Right cardiac atrium (tissue), 5 donors: ENCODE data around the gene DOK6. TPM values are rescaled to one million over a fixed set of nuclear protein-coding genes. Genes with fewer than 3 reads are reported as not detected.
A peak's percentile ranks its signal among the peaks of the same experiment; 100 is the strongest.
"Not testable (repeated sequence)": the region's sequence is repeated elsewhere in the genome, so short reads cannot be mapped to it uniquely, and the experiment has no call there.

Source experiments
- ATAC-seq, 2 donors: fragments of 200-7000 bp; cut with Tn5 transposase; one replicate each; pipeline versions ENCODE4 v1.8.0 to v1.9.1; 2020; ENCODE audit warnings: moderate library complexity in 2 of 2, mild to moderate bottlenecking in 1 of 2
- DNase-seq, 3 donors: peaks; one replicate each; pipeline ENCODE4 v3.0.0-alpha.2; 2020
- H3K27ac ChIP-seq: one replicate; pipeline ENCODE4 v1.5.1; 2013; ENCODE audit warnings: mild to moderate bottlenecking, low read length, control low read depth, moderate library complexity
- H3K27me3 ChIP-seq: one replicate; pipeline ENCODE4 v1.6.1; 2013; ENCODE audit not compliant: control insufficient read depth, insufficient read depth
- H3K4me1 ChIP-seq: one replicate; pipeline ENCODE4 v1.6.1; 2013; ENCODE audit warnings: low read length; ENCODE audit not compliant: control insufficient read depth, insufficient read depth
- H3K4me3 ChIP-seq: one replicate; pipeline ENCODE4 v1.5.1; 2013; ENCODE audit warnings: low read length, control low read depth
- H3K9me3 ChIP-seq: one replicate; pipeline ENCODE4 v1.6.1; 2013; ENCODE audit warnings: low read length; ENCODE audit not compliant: control insufficient read depth
- WGBS: extraction: QIAGEN DNeasy Blood & Tissue Kit; methylation state at CpG from one replicate; pipeline ENCODE4 v1.1.7; 2013; 5-methylcytosine and 5-hydroxymethylcytosine counted together
- intact Hi-C, 4 donors: fragments of 100-400 bp; cut with DNase I; formaldehyde crosslinking; loops; one replicate each; pipeline versions ENCODE4 v1.11.0 to v1.14.0; 2022 to 2023
- polyA plus RNA-seq: library from polyadenylated mRNA; stranded (reverse); fragments of 200-250 nt; gene quantifications from one replicate; pipeline ENCODE4 v1.2.3, GENCODE V29; 2013
- total RNA-seq, 4 donors: library from RNA; stranded (reverse); fragmentation: NEBNext Ultra II Directional; extraction: Animal tissue kit (Norgen Biotek cat#: 25700); gene quantifications; one replicate each; pipeline ENCODE4 v1.2.1, GENCODE V29; 2021
- donor health status: healthy with polysubstance abuse.
- donor health status: DM: no; HTN: yes; CAD: no.
- donor health status: DM: no; HTN: no; CAD: no.
- donor health status: DM: no; HTN: yes; CAD: no; lungs with severe emphysema.
- donor health status: DM: yes; HTN: yes; CAD: no.

Gene DOK6
- total and polyA plus RNA-seq, 5 donors: 3.9 to 12.4 (median 8.2) TPM

GRCh38 chr18:69655816-69656215 lies 255.1 kb downstream of the DOK6 start:
- DNase-seq: no peak
- Histone ChIP-seq H3K4me1 (no peaks in the 10 kb centered on the region), H3K27me3 (no peaks in the 10 kb centered on the region), H3K9me3 (no peaks in the 10 kb centered on the region), H3K4me3 (no peak overlapping the region), H3K27ac (no peak overlapping the region)
- intact Hi-C loops: no loop called here
- ATAC-seq: no peak

DNA sequence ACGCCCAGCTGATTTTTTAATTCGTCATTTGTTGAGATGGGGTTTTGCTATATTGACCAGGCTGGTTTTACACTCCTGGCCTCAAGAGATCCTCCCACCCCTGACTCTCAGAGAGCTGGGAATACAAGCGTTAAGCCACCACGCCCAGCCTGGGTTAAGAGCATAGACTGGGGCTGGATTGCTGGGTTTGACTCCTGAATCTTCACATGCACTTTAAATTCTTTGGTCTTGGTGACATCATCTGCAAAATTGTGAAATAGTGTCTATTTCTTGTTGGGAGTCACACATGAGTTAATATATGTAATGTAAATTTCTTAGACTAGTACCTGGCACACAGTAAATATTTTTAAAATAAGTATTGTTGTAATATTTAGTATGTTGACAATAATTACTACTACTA lies 257.4 kb downstream of the DOK6 start:
- DNase-seq (no peak), ATAC-seq (no peak)
- no peaks in the 10 kb centered on the region for H3K9me3 ChIP-seq
- no peak overlapping the region for H3K27ac ChIP-seq
- intact Hi-C loops: no loop called here
- H3K27me3 ChIP-seq: no peaks in the 10 kb centered on the region
- no peaks in the 10 kb centered on the region for H3K4me1 ChIP-seq
- H3K4me3 ChIP-seq: no peak overlapping the region
- WGBS: 96% methylated on average over 4 of the region's 4 CpGs

- Histone ChIP-seq H3K4me3 (no peak overlapping the region), H3K27me3 (no peaks in the 10 kb centered on the region), H3K27ac (no peak overlapping the region), H3K4me1 (no peaks in the 10 kb centered on the region), H3K9me3 (no peaks in the 10 kb centered on the region)
- no peak for DNase-seq
- intact Hi-C loops: no loop called here
- ATAC-seq: no peak
- WGBS: 67% methylated on average over 2 of the region's 2 CpGs
These were observed 258.0 kb downstream of the DOK6 start for GRCh38 chr18:69658685-69659084.

DNA sequence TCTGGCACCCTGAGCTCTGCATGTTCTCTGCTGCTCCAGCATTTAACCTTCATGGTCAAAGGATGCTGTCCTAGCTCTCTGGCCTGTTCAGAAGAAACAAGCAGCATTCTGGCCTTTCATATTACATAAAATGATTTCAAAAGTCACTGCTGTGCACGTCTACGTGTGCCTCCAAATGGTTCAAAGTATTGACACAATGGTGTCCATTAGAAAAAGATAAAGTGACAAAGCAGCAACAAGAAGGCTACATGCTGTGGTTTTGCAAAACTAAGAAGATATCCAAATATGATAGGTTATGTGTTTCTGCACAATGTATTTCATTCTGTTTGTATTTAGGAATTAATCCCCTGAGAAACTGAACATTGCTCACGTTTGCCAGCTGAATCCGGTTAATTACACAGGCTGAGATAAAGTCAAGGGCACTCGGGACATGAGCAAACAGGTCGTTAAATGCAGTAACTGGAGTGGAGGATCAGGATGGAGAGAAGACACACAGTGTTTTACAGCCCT lies 258.5 kb downstream of the DOK6 start:
- no peaks in the 10 kb centered on the region for H3K4me1 ChIP-seq
- intact Hi-C loops: no loop called here
- no peaks in the 10 kb centered on the region for H3K9me3 ChIP-seq
- no peak for ATAC-seq
- 24% methylated on average over 6 of the region's 6 CpGs for WGBS
- H3K27me3 ChIP-seq: no peaks in the 10 kb centered on the region
- no peak for DNase-seq
- no peak overlapping the region for H3K4me3 ChIP-seq
- no peak overlapping the region for H3K27ac ChIP-seq

DNA sequence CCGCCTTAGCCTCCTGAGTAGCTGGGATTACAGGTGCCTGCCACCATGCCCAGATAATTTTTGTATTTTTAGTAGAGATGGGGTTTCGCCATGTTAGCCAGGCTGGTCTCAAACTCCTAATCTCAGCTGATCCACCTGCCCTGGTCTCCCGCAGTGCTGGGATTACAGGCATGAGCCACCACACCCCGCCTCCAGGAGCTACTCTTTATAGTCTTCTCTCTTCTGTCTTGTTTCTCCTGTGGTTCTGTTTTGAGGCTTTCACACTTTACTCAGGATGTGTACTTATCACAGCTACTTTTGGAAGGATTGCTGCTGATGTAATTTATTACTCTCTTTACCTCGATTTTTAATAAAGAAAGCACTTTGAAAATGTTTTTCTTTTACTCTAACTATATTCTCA lies 261.4 kb downstream of the DOK6 start:
- intact Hi-C loops, ATAC-seq: not testable (repeated sequence)

DNA sequence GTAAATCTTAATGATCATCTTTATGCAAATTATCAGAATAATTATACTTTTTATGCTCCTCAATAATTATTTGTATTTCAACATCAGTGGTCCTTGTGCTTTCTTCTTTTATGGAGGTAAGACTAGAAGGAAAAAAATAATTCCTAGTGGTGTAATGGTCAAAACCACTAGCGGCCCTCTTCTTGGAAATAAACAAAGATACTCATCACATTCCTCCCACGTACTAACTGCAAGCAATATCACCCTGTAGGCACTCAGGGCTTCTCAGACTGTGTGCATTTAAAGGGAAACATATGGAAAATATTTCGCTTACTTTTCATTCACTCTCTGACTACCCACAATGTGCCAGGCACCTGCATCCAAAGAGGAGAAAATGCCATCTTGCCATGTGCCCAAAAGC lies 263.7 kb downstream of the DOK6 start:
- DNase-seq (no peak), ATAC-seq (no peak)
- intact Hi-C loops: no loop called here
- no peak overlapping the region for H3K4me3 ChIP-seq
- H3K27me3 ChIP-seq: no peaks in the 10 kb centered on the region
- H3K27ac ChIP-seq: no peak overlapping the region
- H3K4me1 ChIP-seq: no peaks in the 10 kb centered on the region
- WGBS: 51% methylated on average over 3 of the region's 3 CpGs
- no peaks in the 10 kb centered on the region for H3K9me3 ChIP-seq

More for the DNA sequence above, 261.4 kb downstream of the DOK6 start:
- not testable (repeated sequence) for H3K27me3 ChIP-seq, H3K9me3 ChIP-seq, H3K27ac ChIP-seq, H3K4me1 ChIP-seq, H3K4me3 ChIP-seq, DNase-seq
- 85% methylated on average over 5 of the region's 5 CpGs for WGBS

GRCh38 chr18:69674292-69674877 lies 273.7 kb downstream of the DOK6 start:
- ATAC-seq (no peak), DNase-seq (no peak)
- Histone ChIP-seq H3K4me1 (no peaks in the 10 kb centered on the region), H3K27ac (no peak overlapping the region), H3K9me3 (no peaks in the 10 kb centered on the region), H3K4me3 (no peak overlapping the region), H3K27me3 (no peaks in the 10 kb centered on the region)
- WGBS: 65% methylated on average over 2 of the region's 2 CpGs
- intact Hi-C loops: no loop called here

DNA sequence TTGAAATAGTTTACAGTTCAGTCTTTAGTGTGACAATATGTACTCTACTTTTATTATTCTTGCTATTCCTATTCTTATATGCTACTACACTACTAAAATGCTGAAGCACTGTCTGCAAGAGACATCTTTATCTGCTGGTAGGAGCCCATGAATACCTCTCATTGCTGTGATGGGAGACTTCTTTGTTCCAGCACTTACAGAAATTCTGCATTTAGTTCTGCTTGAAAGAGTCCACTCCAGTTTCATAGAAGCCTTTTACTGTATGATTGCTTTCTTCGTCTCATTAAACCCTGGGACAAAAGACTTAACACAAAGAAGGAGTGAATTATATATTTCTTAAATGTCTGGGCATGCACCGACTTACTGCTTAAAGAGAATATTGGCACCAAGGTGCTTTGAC lies 274.3 kb downstream of the DOK6 start:
- Histone ChIP-seq H3K27me3 (no peaks in the 10 kb centered on the region), H3K4me3 (no peak overlapping the region), H3K9me3 (no peaks in the 10 kb centered on the region), H3K27ac (no peak overlapping the region), H3K4me1 (no peaks in the 10 kb centered on the region)
- 91% methylated on average over 2 of the region's 2 CpGs for WGBS
- intact Hi-C loops: no loop called here
- DNase-seq: no peak
- ATAC-seq: no peak

GRCh38 chr18:69677595-69677994 lies 276.9 kb downstream of the DOK6 start:
- intact Hi-C loops: no loop called here

GRCh38 chr18:69680123-69680522 lies 279.4 kb downstream of the DOK6 start:
- intact Hi-C loops: no loop called here
- WGBS: 65% methylated on average over 4 of the region's 4 CpGs
- H3K4me1 ChIP-seq: peaks cover 2% of the 10 kb centered on the region
- H3K9me3 ChIP-seq: no peaks in the 10 kb centered on the region
- no peak overlapping the region for H3K4me3 ChIP-seq
- no peak for DNase-seq
- H3K27ac ChIP-seq: no peak overlapping the region
- no peaks in the 10 kb centered on the region for H3K27me3 ChIP-seq
- ATAC-seq: no peak

More at GRCh38 chr18:69677595-69677994, 276.9 kb downstream of the DOK6 start:
- DNase-seq (no peak), ATAC-seq (no peak)
- Histone ChIP-seq H3K4me3 (no peak overlapping the region), H3K9me3 (no peaks in the 10 kb centered on the region), H3K27me3 (no peaks in the 10 kb centered on the region), H3K27ac (no peak overlapping the region), H3K4me1 (no peaks in the 10 kb centered on the region)
- WGBS: 96% methylated on average over 6 of the region's 6 CpGs

DNA sequence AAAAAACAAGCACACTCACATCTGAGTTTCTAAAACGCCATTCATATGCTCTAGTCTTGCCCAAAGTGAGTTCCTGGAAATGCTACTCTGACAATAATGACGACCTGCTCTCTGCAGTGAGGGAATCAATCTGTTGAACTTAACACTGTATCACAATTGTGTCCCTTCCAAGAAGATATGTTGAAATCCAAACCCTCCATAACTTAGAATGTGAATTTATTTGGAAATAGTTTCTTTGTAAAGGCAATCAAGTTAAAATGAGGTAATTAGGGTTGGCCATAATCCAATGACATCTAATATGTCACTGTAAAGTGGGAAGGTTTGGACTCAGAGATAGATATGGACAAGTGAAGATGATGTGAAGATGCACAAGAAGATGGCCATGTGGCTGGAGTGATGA lies 282.5 kb downstream of the DOK6 start:
- H3K27ac ChIP-seq: no peak overlapping the region
- no peaks in the 10 kb centered on the region for H3K9me3 ChIP-seq
- ATAC-seq: no peak
- no peak for DNase-seq
- intact Hi-C loops: no loop called here
- 64% methylated on average over 2 of the region's 2 CpGs for WGBS
- H3K4me1 ChIP-seq: peaks cover 2% of the 10 kb centered on the region
- H3K27me3 ChIP-seq: no peaks in the 10 kb centered on the region
- H3K4me3 ChIP-seq: no peak overlapping the region

- DNase-seq: no peak
- Histone ChIP-seq H3K9me3 (no peaks in the 10 kb centered on the region), H3K27me3 (no peaks in the 10 kb centered on the region), H3K27ac (no peak overlapping the region), H3K4me1 (peaks cover 4% of the 10 kb centered on the region), H3K4me3 (no peak overlapping the region)
- peak in 1 of 2 donors; percentile 33 for ATAC-seq
- intact Hi-C loops: no loop called here
- WGBS: 66% methylated on average over 2 of the region's 2 CpGs
These were observed 284.1 kb downstream of the DOK6 start for GRCh38 chr18:69684789-69685188.
